Measurements from ENCODE around the gene SPRYD7.
"Not testable (repeated sequence)": the region's sequence is repeated elsewhere in the genome, so short reads cannot be mapped to it uniquely, and the experiment has no call there.

Gene SPRYD7

DNA sequence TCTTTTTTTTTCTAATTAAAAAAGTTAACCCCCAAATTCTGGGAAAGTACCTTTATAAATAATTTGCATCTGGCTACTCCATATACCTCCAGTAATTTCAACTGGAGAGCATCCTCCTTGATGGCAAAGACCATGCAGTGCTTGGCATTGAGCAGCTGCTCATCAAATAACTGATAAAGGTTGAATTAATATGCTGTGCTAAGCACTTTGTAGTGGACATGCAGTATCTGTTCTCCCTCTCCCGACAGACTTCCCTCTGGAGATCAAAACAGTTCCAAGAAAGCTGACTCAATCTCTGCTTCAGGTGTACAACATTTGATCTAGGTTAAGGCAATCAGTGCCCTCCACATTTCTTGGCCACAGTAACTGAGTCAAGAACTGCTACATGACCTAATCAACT is 3.3 kb downstream of the SPRYD7 start:
- no peak for DNase-seq

DNA sequence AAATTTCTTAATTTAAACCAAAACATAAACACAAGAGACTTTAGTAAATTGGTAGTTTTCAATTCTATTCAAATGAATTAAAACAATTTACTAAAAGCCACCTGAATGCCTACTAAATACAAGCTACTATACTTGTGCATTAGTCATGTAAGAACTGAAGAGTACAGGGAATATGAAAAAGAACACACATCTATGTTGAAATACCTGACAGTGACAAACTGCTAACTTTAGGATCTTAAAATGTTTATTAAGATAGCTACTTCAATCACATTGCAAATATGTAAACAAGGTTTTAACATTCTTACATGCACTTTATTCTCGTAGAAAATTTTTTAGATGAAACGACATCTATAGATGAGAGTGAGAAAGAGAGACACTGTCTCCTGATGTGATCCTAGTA is 4.1 kb downstream of the SPRYD7 start:
- no peak for DNase-seq

GRCh38 chr13:49927755-49928154 is 8.4 kb downstream of the SPRYD7 start:
- no peak for DNase-seq

GRCh38 chr13:49925881-49926418 is 10.2 kb downstream of the SPRYD7 start:
- no peak for DNase-seq

GRCh38 chr13:49922301-49922700 is 13.8 kb downstream of the SPRYD7 start:
- DNase-seq: no peak

- not testable (repeated sequence) for DNase-seq
Observed at GRCh38 chr13:49920969-49921368, 15.2 kb downstream of the SPRYD7 start.

DNA sequence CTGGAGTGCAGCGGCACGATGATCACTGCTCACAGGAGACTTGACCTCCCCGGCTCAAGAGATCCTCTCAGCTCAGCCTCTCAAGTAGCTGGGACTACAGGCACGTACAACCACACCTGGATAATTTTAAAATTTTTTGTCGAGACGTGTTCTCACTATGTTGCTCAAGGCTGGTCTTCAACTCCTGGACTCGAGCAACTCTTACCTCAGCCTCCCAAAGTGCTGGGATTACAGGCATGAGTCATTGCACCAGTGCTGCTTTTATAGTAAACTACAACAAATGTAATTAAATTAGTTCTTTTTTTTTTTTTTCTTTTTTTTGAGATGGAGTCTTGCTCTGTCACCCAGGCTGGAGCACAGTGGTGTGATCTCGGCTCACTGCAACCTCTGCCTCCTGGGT is 18.0 kb downstream of the SPRYD7 start:
- not testable (repeated sequence) for DNase-seq

DNA sequence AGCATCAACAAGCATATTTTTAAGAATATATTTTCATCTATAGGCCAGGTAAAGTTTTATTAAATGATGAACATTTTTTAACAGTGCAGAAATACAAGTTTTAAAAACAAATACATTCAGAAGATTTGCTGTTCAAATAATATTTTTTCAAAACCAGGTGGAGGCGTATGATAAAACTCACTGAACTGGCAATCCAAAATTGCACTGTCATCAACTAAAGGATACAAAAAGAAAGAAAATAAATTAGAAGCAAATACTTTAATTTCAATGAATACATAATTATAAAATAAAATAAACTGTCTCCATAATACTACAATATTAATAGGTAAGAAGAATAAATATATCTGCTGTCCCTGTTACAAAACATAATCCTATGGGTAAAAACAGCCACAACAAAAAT is 21.2 kb downstream of the SPRYD7 start:
- no peak for DNase-seq

DNA sequence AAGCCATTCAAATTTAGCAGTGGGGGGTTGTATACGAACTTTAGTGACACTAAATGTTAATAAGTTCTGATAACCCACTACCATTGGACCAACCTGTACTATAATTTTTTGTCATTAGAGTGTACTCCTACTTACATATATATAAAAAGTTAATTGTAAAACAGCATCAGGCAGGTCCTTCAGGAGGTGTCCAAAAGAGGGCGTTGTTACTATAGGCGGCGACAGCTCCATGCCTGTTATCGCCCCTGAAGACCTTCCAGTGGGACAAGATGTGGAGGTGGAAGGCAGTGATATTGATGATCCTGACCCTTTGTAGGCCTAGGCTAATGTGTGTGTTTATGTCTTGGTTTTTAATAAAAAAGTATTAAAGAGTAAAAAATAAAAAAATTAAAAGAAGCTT is 27.5 kb downstream of the SPRYD7 start:
- DNase-seq: no peak

GRCh38 chr13:49904729-49905456 is 31.2 kb downstream of the SPRYD7 start:
- no peak for DNase-seq

GRCh38 chr13:49898792-49899191 is 37.3 kb downstream of the SPRYD7 start:
- DNase-seq: no peak

DNA sequence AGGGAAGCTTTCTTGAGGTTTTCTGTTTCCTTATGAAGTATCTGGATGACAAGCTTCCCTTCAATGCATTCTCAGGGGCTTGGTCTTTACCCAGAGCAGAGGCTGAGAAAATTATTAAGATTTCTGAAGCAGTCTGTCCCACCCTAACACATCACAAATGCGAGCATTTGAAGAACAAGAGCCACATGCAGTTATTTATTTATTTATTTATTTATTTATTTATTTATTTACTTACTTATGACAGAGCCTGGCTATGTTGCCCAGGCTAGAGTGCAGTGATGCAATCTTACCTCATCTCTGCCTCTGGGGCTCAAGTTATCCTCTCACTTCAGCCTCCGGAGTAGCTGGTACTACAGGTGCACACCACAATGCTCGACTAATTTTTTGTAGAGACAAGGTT is 38.4 kb downstream of the SPRYD7 start:
- DNase-seq: no peak

- no peak for DNase-seq
Observed at GRCh38 chr13:49895826-49896225, 40.3 kb downstream of the SPRYD7 start.

DNA sequence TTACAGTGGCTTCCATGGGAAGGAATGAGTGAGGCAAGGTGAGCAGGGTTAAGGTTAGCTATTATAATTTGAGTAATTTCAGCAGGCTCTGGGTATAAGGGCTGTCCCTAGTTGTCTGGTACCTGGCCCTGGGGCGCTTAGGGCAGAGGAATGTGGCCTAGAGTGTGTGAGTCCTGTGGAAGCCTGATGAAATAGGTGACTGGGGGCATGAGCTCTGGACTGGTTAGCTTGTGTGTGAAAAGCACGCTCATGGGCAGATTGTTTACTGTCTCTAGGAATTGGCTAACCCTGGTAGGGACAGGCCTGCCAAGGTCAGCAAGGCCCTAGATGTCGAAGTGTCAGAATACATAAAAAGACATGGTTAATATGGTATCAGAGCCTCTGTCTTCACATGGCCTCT is 42.5 kb downstream of the SPRYD7 start:
- DNase-seq: no peak

- DNase-seq: no peak
Observed at GRCh38 chr13:49890376-49890775, 45.8 kb downstream of the SPRYD7 start.

DNA sequence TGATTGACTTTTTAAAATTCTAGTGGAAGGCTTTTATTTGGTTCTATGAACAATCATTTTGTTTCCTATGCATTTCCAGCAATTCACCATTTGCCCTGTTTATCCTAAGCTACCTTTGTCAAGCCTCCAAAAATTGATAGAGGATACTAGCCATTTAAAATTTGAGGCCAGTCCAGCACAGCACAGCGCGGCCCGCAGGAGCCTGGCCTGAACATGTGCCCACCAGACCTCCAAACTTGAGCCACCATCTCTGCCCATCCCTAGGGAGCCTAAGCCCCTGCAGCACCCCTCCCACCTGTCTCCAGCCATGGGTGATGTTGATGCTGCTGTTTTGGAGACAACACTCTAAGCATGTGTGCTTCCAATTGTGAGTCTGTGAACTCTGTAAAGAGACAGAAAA is 57.5 kb downstream of the SPRYD7 start:
- DNase-seq: no peak

- no peak for DNase-seq
Observed at GRCh38 chr13:49877629-49878218, 58.4 kb downstream of the SPRYD7 start.

DNA sequence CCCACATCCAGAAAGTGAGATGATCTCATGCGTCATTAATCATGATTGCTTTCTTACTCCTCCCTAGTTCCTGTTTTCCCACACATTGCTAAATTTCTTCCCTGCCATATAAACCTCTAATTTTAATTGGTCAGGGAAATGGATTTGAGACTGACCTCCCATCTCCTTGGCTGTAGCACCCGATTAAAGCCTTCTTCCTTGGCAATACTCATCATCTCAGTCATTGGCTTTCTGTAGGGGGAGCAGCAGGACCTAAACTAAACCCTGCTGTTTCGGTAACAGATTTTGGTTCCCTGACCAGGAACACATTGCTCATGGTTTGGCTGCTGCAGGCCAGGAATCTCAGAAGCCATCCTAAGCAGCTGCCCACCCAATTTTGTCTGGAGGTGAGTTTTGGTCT is 61.7 kb downstream of the SPRYD7 start:
- no peak for DNase-seq

DNA sequence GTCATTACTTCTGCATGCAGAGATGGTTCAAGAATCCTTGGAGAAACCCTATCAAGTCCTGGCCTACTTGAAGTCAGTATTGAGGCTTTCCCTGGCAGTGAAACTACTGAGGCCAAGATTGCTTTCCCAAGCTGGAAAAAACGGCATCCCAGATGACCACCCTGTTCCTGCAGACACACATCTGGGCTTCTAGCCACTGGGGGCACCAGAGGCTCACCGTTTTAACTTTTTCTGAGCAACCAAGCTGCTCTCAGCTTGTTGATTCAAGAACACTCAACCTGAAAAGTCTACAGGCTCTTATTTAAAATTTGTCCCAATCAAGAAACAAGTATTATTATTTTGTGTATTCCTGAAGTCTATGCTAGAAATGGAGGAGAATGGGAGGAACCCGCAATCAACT is 66.6 kb downstream of the SPRYD7 start:
- DNase-seq: no peak

GRCh38 chr13:49867834-49868233 is 68.3 kb downstream of the SPRYD7 start:
- no peak for DNase-seq

DNA sequence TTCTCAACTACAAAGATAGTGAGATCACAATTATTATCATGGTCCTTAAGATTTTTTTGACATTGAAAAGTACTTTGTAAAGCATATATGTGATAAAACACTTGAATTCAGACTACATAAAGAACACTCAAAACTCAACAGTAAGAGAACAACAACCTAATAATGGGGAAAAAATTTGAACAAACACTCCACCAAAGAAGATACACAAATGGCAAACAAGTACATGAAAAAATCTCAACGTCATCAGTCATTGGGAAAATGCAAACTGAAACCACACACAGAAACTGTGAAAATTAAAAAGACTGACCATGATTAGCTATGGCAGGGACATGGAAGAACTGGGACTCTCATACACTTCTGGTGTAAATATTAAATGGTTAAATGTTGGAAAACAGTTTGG is 70.9 kb downstream of the SPRYD7 start:
- no peak for DNase-seq

DNA sequence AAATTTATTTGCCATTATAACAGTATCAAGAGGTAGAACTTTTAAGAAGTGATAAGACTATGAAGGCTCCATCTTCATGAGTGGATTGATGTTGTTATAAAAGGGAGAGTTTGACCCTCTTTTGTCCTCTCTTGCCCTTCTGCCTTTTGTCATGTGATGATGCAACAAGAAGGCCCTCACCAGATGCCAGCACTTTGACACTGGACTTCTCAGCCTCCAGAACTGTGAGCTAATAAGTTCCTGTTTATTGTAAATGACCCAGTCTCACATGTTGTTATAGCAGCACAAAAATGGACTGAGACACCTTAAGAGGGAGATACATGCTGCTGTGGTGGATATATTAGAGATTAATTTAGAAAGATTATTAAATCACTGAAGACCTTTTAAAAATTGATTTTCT is 71.6 kb downstream of the SPRYD7 start:
- DNase-seq: no peak

Measured in C1 segment of cervical spinal cord (tissue), 14 donors.